PC-3 (cell line): ENCODE data around the gene ABCG4.

Source experiments
- EZH2 ChIP-seq: fragments of 300-600 bp; sonication (generic); IDR thresholded peaks from one replicate; pipeline ENCODE4 v1.6.1; 2017; ENCODE audit warnings: antibody characterized with exemption, mild to moderate bottlenecking, low read length; ENCODE audit not compliant: unreplicated experiment
- EZH2phosphoT487 ChIP-seq: fragments of 300-600 bp; sonication (generic); IDR thresholded peaks from 2 replicates; pipeline ENCODE4 v1.6.1; 2018; ENCODE audit warnings: mild to moderate bottlenecking, antibody characterized with exemption, low read length, borderline replicate concordance
- TF ChIP-seq, protein P1 (sequence below): fragments of 300-600 bp; sonication (generic); conservative IDR thresholded peaks from 2 replicates; pipeline ENCODE4 v1.5.1; 2017; ENCODE audit warnings: antibody characterized with exemption, low read depth, mild to moderate bottlenecking, low read length

DNA sequence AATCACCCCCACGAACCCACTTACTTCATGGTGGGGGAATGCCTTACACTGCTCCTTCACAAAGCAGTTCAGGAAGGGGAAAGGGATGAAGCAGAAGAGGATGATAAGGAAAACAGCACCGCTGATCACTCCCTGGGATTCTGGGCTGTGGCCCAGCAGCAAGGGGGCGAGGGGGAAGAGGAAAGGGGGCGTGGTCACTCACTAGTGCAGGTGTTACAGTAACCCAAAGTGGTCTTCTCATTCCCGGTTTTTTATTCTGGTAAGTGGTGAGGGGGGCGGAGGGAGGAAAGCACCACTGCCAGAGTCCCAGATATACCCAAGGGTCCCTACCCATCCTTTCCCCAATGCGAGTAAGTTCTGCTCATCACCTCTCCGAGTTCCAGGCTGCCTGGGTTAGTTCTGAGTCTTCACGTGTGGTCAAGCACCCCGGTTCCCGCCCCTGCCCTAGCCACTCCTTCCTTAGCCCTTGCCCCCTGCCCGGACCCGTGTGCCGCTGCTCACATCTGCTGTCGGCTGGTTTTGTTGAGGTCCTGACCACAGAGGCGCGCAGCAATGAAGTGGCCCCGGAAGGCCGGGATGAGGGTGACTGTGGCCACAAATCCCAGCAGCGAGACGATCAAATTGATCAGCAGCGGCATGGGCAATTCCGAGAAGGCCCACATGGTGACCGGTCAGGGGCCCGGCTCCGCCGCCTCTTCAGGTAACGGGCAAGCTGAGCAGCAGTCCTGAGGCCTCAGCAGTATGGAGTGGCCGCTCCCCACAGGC is 47.7 kb upstream of the ABCG4 start:
- TF ChIP-seq, protein P1, sequence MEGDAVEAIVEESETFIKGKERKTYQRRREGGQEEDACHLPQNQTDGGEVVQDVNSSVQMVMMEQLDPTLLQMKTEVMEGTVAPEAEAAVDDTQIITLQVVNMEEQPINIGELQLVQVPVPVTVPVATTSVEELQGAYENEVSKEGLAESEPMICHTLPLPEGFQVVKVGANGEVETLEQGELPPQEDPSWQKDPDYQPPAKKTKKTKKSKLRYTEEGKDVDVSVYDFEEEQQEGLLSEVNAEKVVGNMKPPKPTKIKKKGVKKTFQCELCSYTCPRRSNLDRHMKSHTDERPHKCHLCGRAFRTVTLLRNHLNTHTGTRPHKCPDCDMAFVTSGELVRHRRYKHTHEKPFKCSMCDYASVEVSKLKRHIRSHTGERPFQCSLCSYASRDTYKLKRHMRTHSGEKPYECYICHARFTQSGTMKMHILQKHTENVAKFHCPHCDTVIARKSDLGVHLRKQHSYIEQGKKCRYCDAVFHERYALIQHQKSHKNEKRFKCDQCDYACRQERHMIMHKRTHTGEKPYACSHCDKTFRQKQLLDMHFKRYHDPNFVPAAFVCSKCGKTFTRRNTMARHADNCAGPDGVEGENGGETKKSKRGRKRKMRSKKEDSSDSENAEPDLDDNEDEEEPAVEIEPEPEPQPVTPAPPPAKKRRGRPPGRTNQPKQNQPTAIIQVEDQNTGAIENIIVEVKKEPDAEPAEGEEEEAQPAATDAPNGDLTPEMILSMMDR, result no peak
- no peak for TF ChIP-seq EZH2
- TF ChIP-seq EZH2phosphoT487, result no peak
